Measurements from ENCODE around the gene TLCD3A.

GRCh38 chr17:740240-741017 is 8.0 kb downstream of the TLCD3A start:
- TF ChIP-seq GATA3 (IDR thresholded peaks at IDR 0.05; ENCODE audit: low read depth, low read length): no peak
- TF ChIP-seq GATA2 (IDR thresholded peaks at IDR 0.05; ENCODE audit: low read depth, low read length): no peak

Measured in SH-SY5Y (cell line).